Measurements from ENCODE around the gene ADARB2.

Gene ADARB2

GRCh38 chr10:1653321-1653720, 84.0 kb downstream of the ADARB2 start:
- DNase-seq (ENCODE audit: low spot score): no peak
- ChIA-PET CTCF (interaction anchor here (0.8 kb wide), 1 partner anchor 10 kb away, joined by 4 read pairs; no protein-coding TSS in a partner anchor), POLR2A (ENCODE audit: low non-redundant PET) (no interaction called here)
- TF ChIP-seq CTCF (conservative IDR thresholded peaks at IDR 0.05; ENCODE audit: low read depth): no peak
- no peak overlapping the region for H3K27ac ChIP-seq

- ChIA-PET POLR2A (ENCODE audit: low non-redundant PET) (no interaction called here), CTCF (no interaction called here)
- H3K27ac ChIP-seq: no peak overlapping the region
- DNase-seq (ENCODE audit: low spot score): no peak
- no peak for TF ChIP-seq CTCF (conservative IDR thresholded peaks at IDR 0.05; ENCODE audit: low read depth)
Measured at GRCh38 chr10:1652151-1652550, 85.2 kb downstream of the ADARB2 start.

- no peak for TF ChIP-seq CTCF (conservative IDR thresholded peaks at IDR 0.05; ENCODE audit: low read depth)
- DNase-seq (ENCODE audit: low spot score): no peak
- H3K27ac ChIP-seq: no peak overlapping the region
- ChIA-PET CTCF (interaction anchor here (1.1 kb wide), 1 partner anchor 231 kb away, joined by 3 read pairs; no protein-coding TSS in a partner anchor), POLR2A (ENCODE audit: low non-redundant PET) (no interaction called here)
Measured at GRCh38 chr10:1651270-1651966, 85.9 kb downstream of the ADARB2 start.

GRCh38 chr10:1650542-1651269, 86.6 kb downstream of the ADARB2 start:
- ChIA-PET POLR2A (ENCODE audit: low non-redundant PET) (no interaction called here), CTCF (interaction anchor here (1.1 kb wide), 1 partner anchor 230 kb away, joined by 3 read pairs; no protein-coding TSS in a partner anchor)
- no peak for DNase-seq (ENCODE audit: low spot score)
- no peak overlapping the region for H3K27ac ChIP-seq
- no peak for TF ChIP-seq CTCF (conservative IDR thresholded peaks at IDR 0.05; ENCODE audit: low read depth)

- TF ChIP-seq CTCF (conservative IDR thresholded peaks at IDR 0.05; ENCODE audit: low read depth): no peak
- DNase-seq (ENCODE audit: low spot score): no peak
- ChIA-PET POLR2A (ENCODE audit: low non-redundant PET) (interaction anchor here (0.6 kb wide), 1 partner anchor 63 kb away, joined by 3 read pairs; no protein-coding TSS in a partner anchor), CTCF (interaction anchor here (0.6 kb wide), 1 partner anchor 1412 kb away, joined by 4 read pairs; no protein-coding TSS in a partner anchor)
- no peak overlapping the region for H3K27ac ChIP-seq
Measured at GRCh38 chr10:1648648-1649047, 88.7 kb downstream of the ADARB2 start.

GRCh38 chr10:1646332-1646731, 91.0 kb downstream of the ADARB2 start:
- DNase-seq (ENCODE audit: low spot score): no peak
- ChIA-PET POLR2A (ENCODE audit: low non-redundant PET) (no interaction called here), CTCF (no interaction called here)
- no peak overlapping the region for H3K27ac ChIP-seq
- no peak for TF ChIP-seq CTCF (conservative IDR thresholded peaks at IDR 0.05; ENCODE audit: low read depth)
